GM12892 (cell line): ENCODE data around the gene LYPLA2.

Experiments used
- POLR2A ChIP-seq: IDR thresholded peaks from 2 replicates; pipeline ENCODE4 v1.6.1; 2011; ENCODE audit warnings: low read depth, low read length, control low read depth
- POLR2AphosphoS5 ChIP-seq: IDR thresholded peaks from 2 replicates; pipeline ENCODE4 v1.6.1; 2011; ENCODE audit warnings: low read depth, low read length, control low read depth

GRCh38 chr1:23807453-23807852 is 16.5 kb downstream of the LYPLA2 start:
- TF ChIP-seq POLR2AphosphoS5: no peak
- TF ChIP-seq POLR2A: no peak
